ENCODE data around the gene DHX15.

DNA sequence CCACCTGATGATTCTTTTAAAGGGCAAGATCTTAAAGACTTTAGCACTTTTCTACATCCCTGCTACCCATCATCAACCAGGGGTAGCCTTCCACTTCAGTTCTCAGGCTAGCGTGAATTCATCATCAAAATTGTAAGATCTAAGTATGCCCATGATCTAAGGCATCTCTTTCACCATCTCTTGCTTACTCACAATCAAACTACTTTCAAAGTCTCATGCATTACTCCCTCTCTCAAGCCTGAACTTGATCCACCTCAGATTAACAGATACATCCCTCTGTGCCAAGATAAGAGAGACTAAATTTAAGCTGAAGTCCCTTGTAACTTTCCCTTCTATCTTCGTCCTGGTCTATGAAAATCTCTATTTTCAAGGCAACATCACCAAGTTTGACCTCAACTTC lies 62.8 kb downstream of the DHX15 start:
- TF ChIP-seq POLR2AphosphoS5 (IDR thresholded peaks at IDR 0.05) (no peak), POLR2A (IDR thresholded peaks at IDR 0.05; ENCODE audit: low read depth) (no peak)
